ENCODE data around the gene PGPEP1. TPM values are rescaled to one million over a fixed set of nuclear protein-coding genes. Genes with fewer than 3 reads are reported as not detected.

The PGPEP1 gene
- total and polyA plus RNA-seq, 10 of the 15 experiments (the other 5 are each of a cell fraction or from before 2014, with no cell fraction given): 13.8 to 39.4 (median 17.0) TPM

DNA sequence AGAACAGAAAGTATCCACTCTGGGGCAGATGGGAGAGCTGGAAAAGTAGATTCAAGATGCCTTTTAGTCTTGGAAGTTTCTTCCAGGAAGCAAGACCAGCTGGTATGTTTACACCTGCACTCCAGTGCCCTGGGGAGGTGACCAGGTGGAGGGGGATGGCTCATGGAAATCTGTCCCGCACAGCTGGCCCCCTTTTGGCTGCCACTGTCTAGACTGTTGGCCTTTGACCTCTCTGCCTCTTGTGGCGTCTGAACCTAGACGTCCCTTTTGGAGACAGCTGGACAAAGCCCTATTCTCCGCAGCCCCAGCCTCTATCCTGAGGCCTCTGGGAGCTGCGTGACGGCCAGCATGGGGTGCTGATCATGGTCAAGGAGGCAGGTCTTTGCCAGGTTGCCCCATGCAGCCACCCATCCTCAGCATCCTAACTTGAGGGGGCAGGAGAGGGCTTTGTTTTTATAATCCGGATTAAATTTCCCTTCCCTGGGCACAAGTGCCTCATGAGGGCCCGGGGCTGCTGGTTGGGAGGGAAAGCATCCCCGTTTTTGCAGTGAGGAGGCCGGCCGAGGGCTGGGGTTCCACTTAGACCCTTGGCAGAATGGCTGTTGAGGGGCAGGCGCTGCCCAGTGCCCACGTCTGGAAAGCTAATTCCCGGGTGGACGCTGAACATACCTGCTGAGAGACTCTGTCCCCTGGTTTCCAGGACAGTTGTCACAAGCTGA lies 28.3 kb downstream of the PGPEP1 start:
- Histone ChIP-seq H3K36me3 (ENCODE audit: control insufficient read depth in 2 of 2, insufficient read depth in 2 of 2, low read length in 1 of 2) (peaks cover 0 to 6% of the 10 kb centered on the region in 2 experiments; a peak in 3 of 4 replicates), H3K4me1 (ENCODE audit: control insufficient read depth, insufficient read depth, low read length) (peaks cover 17% of the 10 kb centered on the region), H2AFZ (ENCODE audit: control insufficient read depth, low read depth, low read length) (no peak overlapping the region), H3K4me3 (no peak overlapping the region), H3K4me2 (ENCODE audit: control insufficient read depth, insufficient read depth) (no peak overlapping the region), H3K9ac (ENCODE audit: control insufficient read depth, insufficient read depth, low read length) (no peak overlapping the region), H3K27ac (ENCODE audit: control insufficient read depth, insufficient read depth) (no peak overlapping the region), H3K79me2 (ENCODE audit: control insufficient read depth, insufficient read depth, low read length) (no peaks in the 10 kb centered on the region), H3K9me3 (replicated peaks; ENCODE audit: control insufficient read depth, insufficient read depth, low read length) (no peaks in the 10 kb centered on the region; the same call in 2 of the 3 replicates), H4K20me1 (ENCODE audit: control insufficient read depth, insufficient read depth) (no peaks in the 10 kb centered on the region), H3K27me3 (replicated peaks in 1 of 2; ENCODE audit: control insufficient read depth in 2 of 2, insufficient read depth in 2 of 2, low read length in 1 of 2) (no peaks in the 10 kb centered on the region)
- ATAC-seq (no peak), DNase-seq (ENCODE audit: low read depth, low spot score) (no peak), FAIRE-seq (no peak)
- in situ Hi-C loops (cut with MboI) (no loop called here), intact Hi-C loops (cut with micrococcal nuclease; ENCODE audit: unreplicated experiment) (no loop called here)
- POLR2A ChIA-PET: interaction anchor here (0.6 to 1.4 kb wide), 2 partner anchors 9 to 103 kb away, joined by 3 to 5 read pairs; no protein-coding TSS in a partner anchor
- SMC1A ChIA-PET (ENCODE audit: uncharacterized antibody, unreplicated experiment): interaction anchor here (1.0 kb wide), 1 partner anchor 8 kb away, joined by 3 read pairs; no protein-coding TSS in a partner anchor
- RAD21 ChIA-PET (ENCODE audit: unreplicated experiment): no interaction called here
- CTCF ChIA-PET: no interaction called here
- no peak for TF ChIP-seq KDM1A (IDR thresholded peaks at IDR 0.05; ENCODE audit: borderline replicate concordance)
- peak; percentile 24; the same call in 1 of the 2 replicates for TF ChIP-seq POLR2A (IDR thresholded peaks at IDR 0.05; ENCODE audit: low read depth, low read length)
- WGBS (ENCODE audit: insufficient coverage, insufficient replicate concordance, low lambda C conversion rate, missing lambda C conversion rate): 83% methylated on average over 15 of the region's 15 CpGs
- no TSS peak for BruUV-seq (replicated peaks)

DNA sequence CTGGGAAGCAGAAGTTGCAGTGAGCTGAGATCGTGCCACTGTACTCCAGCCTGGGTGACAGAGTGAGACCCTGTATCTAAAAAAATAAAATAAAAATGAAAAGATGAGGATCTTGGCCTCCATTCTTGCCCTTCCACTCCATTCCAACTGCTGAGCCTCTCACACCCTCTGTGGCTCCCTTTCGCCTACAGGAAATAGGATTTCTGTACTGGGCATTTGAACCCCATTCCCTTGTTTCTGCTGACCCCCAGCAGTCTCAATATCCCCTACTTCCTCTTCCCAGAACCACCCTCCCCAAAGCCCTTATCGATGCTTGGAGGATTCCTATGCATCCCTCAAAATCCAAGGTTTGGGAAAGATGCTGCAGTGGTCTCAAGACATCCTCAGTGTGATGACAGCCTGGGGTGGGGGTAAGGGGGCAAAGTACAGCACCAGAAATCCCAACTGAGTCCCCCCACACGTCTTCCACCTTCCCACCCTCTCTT lies 33.1 kb downstream of the PGPEP1 start:
- ATAC-seq (no peak), FAIRE-seq (no peak), DNase-seq (ENCODE audit: low read depth, low spot score) (no peak)
- BruUV-seq (replicated peaks): no TSS peak
- Histone ChIP-seq H3K4me1 (ENCODE audit: control insufficient read depth, insufficient read depth, low read length) (peaks cover 41% of the 10 kb centered on the region), H3K27ac (ENCODE audit: control insufficient read depth, insufficient read depth) (peak overlapping the region; percentile 95), H3K79me2 (ENCODE audit: control insufficient read depth, insufficient read depth, low read length) (no peaks in the 10 kb centered on the region), H3K9me3 (replicated peaks; ENCODE audit: control insufficient read depth, insufficient read depth, low read length) (no peaks in the 10 kb centered on the region), H3K36me3 (ENCODE audit: control insufficient read depth in 2 of 2, insufficient read depth in 2 of 2, low read length in 1 of 2) (no peaks in the 10 kb centered on the region; a peak in 1 of 4 replicates), H2AFZ (ENCODE audit: control insufficient read depth, low read depth, low read length) (peak overlapping the region; percentile 65), H3K4me3 (no peak overlapping the region), H3K4me2 (ENCODE audit: control insufficient read depth, insufficient read depth) (peak overlapping the region; percentile 66), H3K27me3 (replicated peaks in 1 of 2; ENCODE audit: control insufficient read depth in 2 of 2, insufficient read depth in 2 of 2, low read length in 1 of 2) (no peaks in the 10 kb centered on the region), H3K9ac (ENCODE audit: control insufficient read depth, insufficient read depth, low read length) (peak overlapping the region; percentile 77), H4K20me1 (ENCODE audit: control insufficient read depth, insufficient read depth) (no peaks in the 10 kb centered on the region)
- TF ChIP-seq FOS (IDR thresholded peaks at IDR 0.05; ENCODE audit: borderline replicate concordance, extremely low read depth, insufficient read length) (no peak), IKZF1 (conservative IDR thresholded peaks at IDR 0.05) (0 out of 2 replicates have a peak, but pooled peaks have one; percentile 9), STAT3 (IDR thresholded peaks at IDR 0.05; ENCODE audit: low read depth, low read length) (no peak), EED (IDR thresholded peaks at IDR 0.05; ENCODE audit: low read depth) (peak; percentile 31; the same call in 1 of the 2 replicates), IKZF2 (IDR thresholded peaks at IDR 0.05) (peak in 1 of 2 experiments; percentile 42)
- TF ChIP-seq, protein P1, sequence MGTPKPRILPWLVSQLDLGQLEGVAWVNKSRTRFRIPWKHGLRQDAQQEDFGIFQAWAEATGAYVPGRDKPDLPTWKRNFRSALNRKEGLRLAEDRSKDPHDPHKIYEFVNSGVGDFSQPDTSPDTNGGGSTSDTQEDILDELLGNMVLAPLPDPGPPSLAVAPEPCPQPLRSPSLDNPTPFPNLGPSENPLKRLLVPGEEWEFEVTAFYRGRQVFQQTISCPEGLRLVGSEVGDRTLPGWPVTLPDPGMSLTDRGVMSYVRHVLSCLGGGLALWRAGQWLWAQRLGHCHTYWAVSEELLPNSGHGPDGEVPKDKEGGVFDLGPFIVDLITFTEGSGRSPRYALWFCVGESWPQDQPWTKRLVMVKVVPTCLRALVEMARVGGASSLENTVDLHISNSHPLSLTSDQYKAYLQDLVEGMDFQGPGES (IDR thresholded peaks at IDR 0.05): no peak
- SMC1A ChIA-PET (ENCODE audit: uncharacterized antibody, unreplicated experiment): interaction anchor here (0.7 to 1.7 kb wide), 6 partner anchors 15 to 44 kb away, joined by 3 to 5 read pairs (median 4); partner anchors contain the start of gene PGPEP1
- intact Hi-C loops (cut with micrococcal nuclease; ENCODE audit: unreplicated experiment): no loop called here
- WGBS (ENCODE audit: insufficient coverage, insufficient replicate concordance, low lambda C conversion rate, missing lambda C conversion rate): 44% methylated on average over 4 of the region's 4 CpGs
- POLR2A ChIA-PET: interaction anchor here (0.6 to 3.2 kb wide), 6 partner anchors 15 to 199 kb away, joined by 3 to 15 read pairs (median 4); partner anchors contain the start of gene JUND
- in situ Hi-C loops (cut with MboI): no loop called here
- CTCF ChIA-PET: interaction anchor here (1.1 to 2.8 kb wide), 3 partner anchors 15 to 94 kb away, joined by 3 to 11 read pairs (median 4); no protein-coding TSS in a partner anchor
- RAD21 ChIA-PET (ENCODE audit: unreplicated experiment): interaction anchor here (0.8 to 2.5 kb wide), 4 partner anchors 15 to 203 kb away, joined by 3 to 7 read pairs (median 4); no protein-coding TSS in a partner anchor
